ENCODE data around the gene NECTIN4. TPM values are rescaled to one million over a fixed set of nuclear protein-coding genes. Genes with fewer than 3 reads are reported as not detected.

Gene NECTIN4
- total and polyA plus RNA-seq, 2 of the 13 experiments (the other 11 are each of a cell fraction or from before 2014, with no cell fraction given), result 5.9 to 12.4 TPM

DNA sequence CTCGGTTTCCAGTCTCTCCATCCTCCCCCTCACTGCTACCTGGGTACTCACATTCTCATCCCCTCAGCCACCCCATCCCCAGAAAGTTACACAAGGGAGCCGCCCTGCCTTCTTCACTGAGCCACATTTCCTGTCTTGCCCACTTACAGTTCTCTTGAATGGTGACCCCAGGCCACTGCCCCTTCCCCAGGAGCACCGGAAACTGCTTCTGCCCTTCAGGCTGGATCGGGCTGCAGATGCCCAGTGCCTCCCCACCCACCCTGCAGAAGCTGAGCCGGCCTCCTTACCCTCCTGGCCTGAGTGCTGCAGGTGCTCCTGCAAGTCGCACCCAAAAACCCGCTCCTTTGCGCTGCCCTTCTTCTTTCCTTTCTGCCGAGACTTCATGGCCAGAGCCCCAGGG lies 20.1 kb downstream of the NECTIN4 start (continued):
- TF ChIP-seq ARID4A (CRISPR knock-in tag; IDR thresholded peaks at IDR 0.05; ENCODE audit: borderline replicate concordance), result no peak

GRCh38 chr1:161068306-161069234 lies 20.8 kb downstream of the NECTIN4 start:
- TF ChIP-seq ZNF788 (CRISPR knock-in tag; IDR thresholded peaks at IDR 0.05; ENCODE audit: borderline replicate concordance) (no peak), ZNF501 (CRISPR knock-in tag; IDR thresholded peaks at IDR 0.05) (no peak), TCF12 (IDR thresholded peaks at IDR 0.05) (no peak), TCF12 (CRISPR knock-in tag; IDR thresholded peaks at IDR 0.05) (no peak), PAX8 (CRISPR knock-in tag; IDR thresholded peaks at IDR 0.05; ENCODE audit: borderline replicate concordance) (no peak), ZFP62 (CRISPR knock-in tag; IDR thresholded peaks at IDR 0.05) (no peak), PHF8 (CRISPR knock-in tag; IDR thresholded peaks at IDR 0.05) (no peak), ZBTB21 (CRISPR knock-in tag; IDR thresholded peaks at IDR 0.05) (no peak)
- TF ChIP-seq, protein P1, sequence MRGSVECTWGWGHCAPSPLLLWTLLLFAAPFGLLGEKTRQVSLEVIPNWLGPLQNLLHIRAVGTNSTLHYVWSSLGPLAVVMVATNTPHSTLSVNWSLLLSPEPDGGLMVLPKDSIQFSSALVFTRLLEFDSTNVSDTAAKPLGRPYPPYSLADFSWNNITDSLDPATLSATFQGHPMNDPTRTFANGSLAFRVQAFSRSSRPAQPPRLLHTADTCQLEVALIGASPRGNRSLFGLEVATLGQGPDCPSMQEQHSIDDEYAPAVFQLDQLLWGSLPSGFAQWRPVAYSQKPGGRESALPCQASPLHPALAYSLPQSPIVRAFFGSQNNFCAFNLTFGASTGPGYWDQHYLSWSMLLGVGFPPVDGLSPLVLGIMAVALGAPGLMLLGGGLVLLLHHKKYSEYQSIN (CRISPR knock-in tag; IDR thresholded peaks at IDR 0.05; ENCODE audit: borderline replicate concordance), result no peak
- Histone ChIP-seq H2AFZ (ENCODE audit: low read length) (no peak overlapping the region), H3K79me2 (ENCODE audit: insufficient read depth, low read length) (no peaks in the 10 kb centered on the region), H4K20me1 (ENCODE audit: insufficient read depth, low read length) (no peaks in the 10 kb centered on the region), H3K4me3 (replicated peaks in 1 of 3; ENCODE audit: insufficient read depth in 1 of 3, low read depth in 2 of 3, low read length in 3 of 3) (no peak overlapping the region), H3K4me2 (ENCODE audit: low read depth, low read length) (no peak overlapping the region), H3K27ac (ENCODE audit: extremely low read length, insufficient read depth, low read length) (no peak overlapping the region), H3K9ac (ENCODE audit: insufficient read depth, low read depth, low read length) (no peak overlapping the region), H3K27me3 (ENCODE audit: control insufficient read depth in 1 of 2, insufficient read depth in 2 of 2, low read length in 2 of 2) (no peaks in the 10 kb centered on the region), H3K36me3 (replicated peaks in 1 of 2; ENCODE audit: control insufficient read depth in 1 of 2, insufficient read depth in 2 of 2, low read length in 2 of 2) (no peaks in the 10 kb centered on the region), H3K4me1 (ENCODE audit: insufficient read depth, low read length) (peaks cover 18% of the 10 kb centered on the region), H3K9me3 (ENCODE audit: low read length) (no peaks in the 10 kb centered on the region)
- no peak for ATAC-seq
- WGBS (ENCODE audit: low lambda C conversion rate), result 68% methylated on average over 10 of the region's 10 CpGs
- POLR2A ChIA-PET, result no interaction called here
- BruUV-seq (replicated peaks), result no TSS peak
- CTCF ChIA-PET (ENCODE audit: low intra/inter-chr PET ratio, low total read pairs), result no interaction called here
- intact Hi-C loops (cut with micrococcal nuclease; ENCODE audit: unreplicated experiment) (no loop called here), in situ Hi-C loops (cut with HindIII; ENCODE audit: extremely low pct_ligation_motif_present, low pct_unique_long_range_greater_than_20kb) (no loop called here)
- DNase-seq (ENCODE audit: low spot score), result no peak
- FAIRE-seq, result no peak

Data from HepG2 (cell line).